Stimulated activated CD4-positive, alpha-beta T cell treated with anti-CD3 and anti-CD28 coated beads, Interleukin-12 subunit alpha, Interleukin-12 subunit beta, amount 100 ng/mL, for 24 hours (primary cell): ENCODE results near the gene ERI3.

Source experiments
- DNase-seq, 2 experiments: peaks; one replicate each; pipeline ENCODE4 v3.0.0-alpha.2; 2020; ENCODE audit warnings: low read depth in 2 of 2

ERI3 gene

DNA sequence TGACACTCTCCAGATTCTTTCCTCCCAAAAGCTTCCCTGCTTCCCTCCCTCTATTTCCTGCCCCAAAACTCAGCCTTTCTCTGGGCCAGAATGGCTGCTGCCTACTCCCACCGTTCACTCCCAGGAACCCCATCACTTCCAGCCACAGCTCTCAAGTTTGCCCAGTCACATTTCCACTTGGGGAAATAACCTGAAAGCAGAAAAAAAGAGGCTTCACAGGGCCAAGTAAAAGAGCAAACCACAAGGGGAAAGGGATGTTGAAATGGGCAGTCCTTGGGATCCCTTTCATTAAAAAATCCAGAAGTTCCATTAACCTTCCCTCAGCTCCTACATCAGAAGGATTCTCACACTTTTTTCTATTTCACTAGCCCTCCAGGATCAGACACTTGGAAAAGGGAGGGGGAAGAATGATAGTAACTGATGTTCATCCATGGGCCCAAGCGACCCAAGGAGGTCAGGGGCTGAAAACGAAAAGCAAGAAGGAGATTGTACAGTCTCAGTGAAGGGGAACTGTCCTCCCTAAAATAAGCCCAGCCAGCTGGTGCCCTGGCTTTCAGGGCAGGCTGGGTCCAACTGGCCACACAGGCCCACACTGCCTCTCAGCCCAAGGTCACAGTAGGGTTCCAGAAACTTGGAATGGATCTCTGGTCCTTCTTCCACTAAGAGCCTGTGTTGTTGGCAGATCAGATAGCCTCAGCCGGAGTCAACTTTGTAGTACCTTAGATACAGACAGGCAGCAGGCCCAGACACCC, 92.1 kb downstream of the ERI3 start:
- no peak for DNase-seq

DNA sequence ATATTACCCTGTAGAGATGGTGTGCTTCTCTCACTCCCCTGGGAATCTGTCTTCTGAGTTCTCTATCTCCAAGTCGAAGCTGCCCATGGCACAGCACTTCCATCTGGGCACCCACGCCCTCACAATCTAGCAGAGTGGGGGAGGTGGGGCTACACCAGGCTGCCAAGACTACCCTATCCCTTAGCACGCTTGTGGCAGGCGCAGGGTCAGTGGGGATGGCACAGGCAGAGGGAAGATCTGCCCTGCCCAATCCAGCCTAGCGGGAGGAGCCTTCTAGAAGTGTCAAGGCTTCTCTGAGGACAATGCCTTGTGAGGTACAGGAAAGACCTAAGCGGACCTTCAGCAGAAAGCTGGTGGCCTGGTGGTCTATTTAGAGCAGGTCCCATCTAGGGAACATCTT, 92.6 kb downstream of the ERI3 start:
- no peak for DNase-seq

DNA sequence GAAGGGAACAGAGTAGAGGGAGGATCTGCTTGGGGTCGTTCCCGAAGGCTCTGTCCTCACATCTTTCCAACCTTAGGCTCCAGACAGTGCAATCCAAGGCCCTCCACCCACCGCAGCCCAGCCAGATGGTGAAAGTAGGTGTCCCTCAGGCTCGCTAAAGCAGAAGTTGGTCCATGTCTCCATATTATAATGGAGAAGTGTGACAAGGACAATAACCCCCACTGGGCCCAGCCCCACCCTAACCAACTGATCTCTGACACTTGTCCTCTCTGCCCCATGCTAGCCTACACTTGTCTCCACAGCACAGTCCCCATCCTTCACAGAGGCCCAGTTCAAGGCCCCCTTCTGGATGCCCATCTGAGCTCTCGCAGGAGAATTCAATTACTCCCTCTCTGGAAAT, 93.1 kb downstream of the ERI3 start:
- no peak for DNase-seq

GRCh38 chr1:44261171-44261817, 93.8 kb downstream of the ERI3 start:
- no peak for DNase-seq

GRCh38 chr1:44260792-44261170, 94.3 kb downstream of the ERI3 start:
- DNase-seq: no peak

DNA sequence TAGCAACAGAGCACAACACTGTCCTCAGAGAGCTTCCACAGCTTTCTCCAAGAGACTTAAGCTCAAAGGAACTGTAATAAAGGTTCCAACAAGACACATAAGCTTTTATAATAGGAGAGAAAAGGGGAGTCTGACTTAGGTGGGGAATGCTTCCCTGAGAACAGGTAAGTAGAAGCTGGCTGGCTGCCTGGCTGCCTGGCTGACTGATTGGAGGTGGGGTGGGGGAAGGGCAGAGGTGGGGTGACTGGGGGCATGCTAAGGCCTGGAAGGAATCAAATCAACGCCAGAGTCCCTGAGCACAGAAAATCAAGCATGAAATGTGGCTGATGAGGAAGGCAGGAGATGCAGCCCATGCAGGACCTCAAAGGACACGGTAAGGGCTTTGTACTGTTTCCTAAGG, 96.0 kb downstream of the ERI3 start:
- DNase-seq: no peak

GRCh38 chr1:44256762-44257554, 98.1 kb downstream of the ERI3 start:
- no peak for DNase-seq

DNA sequence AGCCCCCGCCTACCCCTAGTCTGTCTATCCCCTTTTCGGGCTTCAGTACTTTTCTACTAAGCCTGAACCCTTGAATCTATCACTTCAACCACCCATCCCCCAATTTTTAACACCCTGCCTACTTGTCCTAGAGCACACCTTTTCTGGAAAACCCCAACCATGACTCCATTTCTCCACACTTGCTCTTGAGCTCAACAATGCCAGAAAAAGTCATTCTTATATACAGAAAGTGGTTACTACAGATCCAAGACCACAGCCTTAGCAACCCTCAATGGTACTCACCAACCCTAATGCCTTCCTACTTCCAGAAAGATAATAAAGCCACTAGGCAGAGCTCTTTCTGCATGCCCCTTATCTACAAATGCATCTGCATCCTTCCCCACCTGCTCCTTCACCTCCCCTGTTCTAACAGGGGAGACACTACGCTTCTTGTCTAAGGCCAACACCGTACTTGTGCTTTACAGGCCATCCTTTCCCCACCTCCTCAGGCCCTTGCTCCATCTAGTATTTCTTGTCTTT, 100.6 kb downstream of the ERI3 start:
- DNase-seq: no peak

GRCh38 chr1:44251989-44252671, 102.9 kb downstream of the ERI3 start:
- DNase-seq: no peak

GRCh38 chr1:44251486-44251885, 103.6 kb downstream of the ERI3 start:
- DNase-seq: no peak

DNA sequence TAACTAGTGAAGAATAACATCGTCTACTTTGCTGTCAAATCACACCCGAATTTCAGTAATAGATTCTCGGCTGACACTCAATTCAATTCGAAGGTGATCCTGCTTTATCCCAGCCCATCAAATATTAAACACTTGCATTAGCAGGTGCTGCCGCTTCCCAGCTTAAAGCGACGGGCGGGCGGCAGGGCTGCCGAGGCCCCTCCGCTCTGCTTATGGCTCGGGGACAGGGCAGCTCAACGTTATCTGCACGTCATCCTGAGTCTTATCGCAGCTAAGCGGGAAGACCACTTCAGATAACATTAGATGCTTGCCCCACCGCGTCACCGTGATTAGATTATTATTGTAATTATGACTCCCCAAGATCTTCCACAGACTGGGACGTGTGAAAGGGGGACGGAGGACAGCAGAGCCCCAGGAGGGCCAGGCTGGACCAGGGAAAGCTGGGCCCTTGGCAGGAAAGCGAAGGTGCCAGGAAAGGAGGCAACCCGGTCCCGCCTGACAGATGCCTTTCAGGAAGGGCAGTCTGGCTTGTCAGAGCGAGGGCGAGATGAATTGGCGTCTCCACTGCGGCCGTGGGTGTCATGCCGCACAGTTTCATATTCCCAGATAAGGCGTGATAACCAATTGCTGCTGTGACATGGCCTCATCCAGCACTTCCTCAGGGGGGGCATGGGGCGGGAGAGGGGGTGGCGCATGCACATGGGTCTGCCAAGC, 104.8 kb downstream of the ERI3 start:
- no peak for DNase-seq

- no peak for DNase-seq
These were observed 105.5 kb downstream of the ERI3 start for GRCh38 chr1:44249543-44249942.

- DNase-seq: no peak
These were observed 108.3 kb downstream of the ERI3 start for GRCh38 chr1:44246806-44247205.

DNA sequence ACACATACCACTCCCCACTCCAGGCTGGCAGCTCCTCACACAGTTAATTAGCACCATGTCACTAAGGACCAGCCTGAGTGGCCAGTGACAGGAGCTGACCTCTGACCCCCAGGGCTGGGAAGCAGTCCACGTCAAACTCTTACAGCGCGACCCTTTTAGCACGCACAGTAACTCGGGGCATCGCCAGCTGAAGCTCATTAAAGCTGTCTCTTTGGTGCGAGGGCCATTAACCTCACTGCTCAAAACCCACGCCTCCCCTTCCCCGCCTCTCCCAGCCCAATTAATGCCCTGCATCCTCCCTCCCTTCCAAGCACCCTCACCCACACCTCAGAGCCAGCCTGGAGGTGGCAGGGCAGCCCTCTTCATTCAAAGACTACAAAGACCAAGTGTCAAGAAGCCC, 110.1 kb downstream of the ERI3 start:
- DNase-seq: no peak

DNA sequence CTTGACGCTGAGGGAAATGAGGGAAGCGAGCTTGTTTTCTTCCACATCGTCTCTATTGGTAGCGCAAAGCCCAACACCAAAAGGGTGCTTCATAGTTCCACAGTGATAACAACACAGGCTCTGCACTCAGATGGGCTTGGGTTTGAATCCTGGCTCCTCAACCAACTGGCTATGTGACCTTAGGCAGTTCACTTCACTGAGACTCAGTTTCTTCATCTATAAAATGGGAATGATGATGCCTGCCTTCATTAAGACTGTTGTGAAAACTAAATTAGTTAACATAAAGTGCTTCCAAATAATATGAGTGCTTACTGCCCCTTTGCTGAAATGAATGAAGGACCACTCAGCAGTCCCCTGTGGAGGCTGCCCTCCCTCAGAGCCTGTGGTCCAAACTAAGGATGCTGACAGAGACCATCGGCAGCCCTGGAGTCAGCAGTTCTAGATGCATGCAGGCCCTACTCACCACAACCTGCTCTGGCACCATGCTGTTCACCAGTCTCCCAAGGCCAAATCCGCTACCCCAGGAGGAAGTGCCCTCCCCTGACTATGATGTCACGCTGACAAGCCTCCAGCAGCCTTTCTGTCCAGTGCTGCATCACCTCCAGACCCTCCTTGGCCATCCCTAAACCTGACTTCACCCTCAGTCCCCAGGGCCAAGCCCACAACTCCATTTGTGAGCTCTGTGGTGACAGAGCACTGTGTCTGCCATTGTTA, 111.1 kb downstream of the ERI3 start:
- no peak for DNase-seq

- DNase-seq: no peak
These were observed 112.3 kb downstream of the ERI3 start for GRCh38 chr1:44242746-44243145.

DNA sequence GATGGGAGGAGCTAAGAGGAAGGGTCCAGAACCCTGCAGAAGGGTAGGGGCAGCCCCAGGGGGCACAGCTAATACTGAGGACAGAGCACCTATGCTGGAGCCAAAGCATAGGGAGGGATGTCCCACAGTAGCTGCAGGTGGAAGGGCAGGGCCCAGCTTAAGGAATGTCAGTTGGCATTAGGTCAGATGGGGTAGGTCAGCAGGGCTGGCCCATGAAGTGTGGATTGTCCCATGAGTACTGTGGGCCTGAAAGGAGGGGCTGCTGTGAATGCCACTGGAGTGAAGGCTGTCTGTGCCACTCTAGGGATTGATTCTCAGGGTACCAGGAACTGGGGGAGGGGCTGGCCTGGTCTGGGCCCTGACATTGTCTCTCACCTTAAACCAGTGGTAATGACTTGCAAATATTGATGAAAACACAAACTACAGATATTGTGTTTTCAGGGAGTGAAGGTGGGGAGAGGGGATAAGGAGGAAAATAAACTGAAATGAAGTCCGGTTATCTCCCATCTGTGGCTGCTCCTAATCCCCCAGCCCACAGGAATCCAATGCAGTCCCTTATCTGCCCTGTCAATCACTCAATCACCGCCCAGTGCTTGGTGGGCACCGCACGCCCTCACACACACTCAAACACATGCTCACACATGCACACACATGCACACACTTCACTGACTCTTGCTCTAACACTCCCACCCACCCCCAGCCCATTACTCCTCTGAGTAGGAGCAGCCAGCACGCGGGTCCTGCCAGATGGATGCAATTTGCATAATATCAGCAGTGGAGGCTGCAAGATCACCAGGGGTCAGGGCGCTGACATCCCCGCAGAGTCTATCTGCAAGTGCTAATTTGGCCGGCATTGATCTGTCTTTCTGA, 114.0 kb downstream of the ERI3 start:
- DNase-seq: no peak

- no peak for DNase-seq
These were observed 115.1 kb downstream of the ERI3 start for GRCh38 chr1:44239961-44240371.

DNA sequence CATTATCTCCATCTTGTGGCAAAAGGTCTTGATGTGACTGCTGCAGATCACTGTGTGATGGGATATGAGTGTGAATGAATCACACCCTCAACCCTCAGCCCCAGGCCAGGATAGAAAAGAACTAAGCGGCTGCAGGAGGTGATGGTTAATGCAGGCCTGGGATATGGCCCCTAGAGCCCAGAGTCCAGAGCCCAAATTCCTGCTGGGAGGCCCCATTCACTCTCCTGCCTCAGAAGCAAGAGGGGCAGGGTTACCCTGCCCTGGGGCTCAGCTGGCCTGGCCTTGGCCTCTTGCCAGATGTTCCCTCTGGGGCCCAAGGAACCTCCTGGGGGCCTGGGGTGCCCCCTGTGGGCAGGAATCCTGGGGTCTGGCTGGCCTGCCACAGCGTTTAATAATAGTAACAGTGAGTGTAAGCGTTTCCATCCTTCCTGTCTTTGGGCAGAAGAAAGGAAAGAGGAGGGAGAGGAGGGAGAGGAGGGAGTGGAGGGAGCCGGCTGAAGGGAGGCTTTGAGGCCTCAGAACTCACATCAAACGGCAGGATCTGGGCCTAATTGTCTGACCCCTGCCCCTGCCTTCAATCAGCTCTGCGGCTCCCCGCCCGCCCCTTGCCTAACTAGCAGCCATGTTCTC, 115.6 kb downstream of the ERI3 start:
- DNase-seq: no peak
